LNCAP (cell line): ENCODE measurements around the gene AHNAK2.

Experiments used
- CTCF ChIP-seq: fragments of 450-650 bp; IDR thresholded peaks from 2 replicates; pipeline ENCODE4 v1.5.1; 2017; ENCODE audit warnings: mild to moderate bottlenecking

AHNAK2 gene

DNA sequence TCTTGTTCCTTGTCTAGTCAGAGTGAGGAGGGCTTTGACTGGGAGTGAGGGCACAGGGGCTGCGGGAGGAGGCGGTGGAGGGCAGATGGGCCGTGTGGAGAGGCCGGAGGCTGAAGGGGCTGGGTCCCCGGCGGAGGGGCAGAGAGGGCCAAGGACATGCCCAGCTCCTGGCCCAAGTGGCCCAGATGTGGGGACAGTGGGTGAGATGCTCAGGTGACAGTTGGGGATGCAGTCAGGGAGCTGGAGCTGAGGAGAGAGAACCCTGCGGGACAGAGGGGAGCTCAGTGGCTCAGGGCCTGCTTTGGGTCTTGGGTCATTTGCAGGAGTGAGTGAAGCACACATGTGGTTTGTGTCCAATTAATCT, 80.0 kb downstream of the AHNAK2 start:
- no peak for TF ChIP-seq CTCF

GRCh38 chr14:104897330-104898194, 80.6 kb downstream of the AHNAK2 start:
- TF ChIP-seq CTCF: no peak

- no peak for TF ChIP-seq CTCF
Measured at GRCh38 chr14:104895786-104896661, 82.2 kb downstream of the AHNAK2 start.

DNA sequence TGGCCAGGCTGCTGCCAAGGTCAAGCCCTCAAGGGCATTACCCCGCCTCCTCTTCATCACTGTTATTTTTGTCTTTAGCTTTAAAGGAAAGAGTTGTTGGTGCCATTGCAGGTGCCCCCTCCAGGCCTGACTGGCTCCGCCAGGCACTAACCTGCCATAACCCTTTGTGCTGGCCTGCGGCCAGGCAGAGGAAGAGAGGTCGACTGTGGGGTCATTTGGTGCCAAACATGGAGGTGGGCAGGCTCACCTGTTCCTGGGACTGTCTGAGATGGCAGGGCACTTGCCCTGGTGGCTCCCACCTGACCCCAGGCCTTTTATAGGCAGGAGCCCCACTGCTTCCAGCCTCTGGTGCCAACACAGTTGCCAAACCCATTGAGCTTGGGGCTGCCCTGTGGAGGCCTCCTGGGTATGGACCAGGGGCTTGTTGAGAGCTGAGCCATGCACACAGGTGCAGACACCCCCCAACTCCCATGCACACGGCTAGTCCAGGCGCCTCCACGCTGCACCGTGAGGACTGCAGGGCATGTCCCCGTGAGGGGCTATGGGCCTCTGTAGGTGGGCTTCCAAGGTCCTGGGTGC, 82.9 kb downstream of the AHNAK2 start:
- TF ChIP-seq CTCF: no peak

GRCh38 chr14:104894331-104895206, 83.6 kb downstream of the AHNAK2 start:
- TF ChIP-seq CTCF: no peak

DNA sequence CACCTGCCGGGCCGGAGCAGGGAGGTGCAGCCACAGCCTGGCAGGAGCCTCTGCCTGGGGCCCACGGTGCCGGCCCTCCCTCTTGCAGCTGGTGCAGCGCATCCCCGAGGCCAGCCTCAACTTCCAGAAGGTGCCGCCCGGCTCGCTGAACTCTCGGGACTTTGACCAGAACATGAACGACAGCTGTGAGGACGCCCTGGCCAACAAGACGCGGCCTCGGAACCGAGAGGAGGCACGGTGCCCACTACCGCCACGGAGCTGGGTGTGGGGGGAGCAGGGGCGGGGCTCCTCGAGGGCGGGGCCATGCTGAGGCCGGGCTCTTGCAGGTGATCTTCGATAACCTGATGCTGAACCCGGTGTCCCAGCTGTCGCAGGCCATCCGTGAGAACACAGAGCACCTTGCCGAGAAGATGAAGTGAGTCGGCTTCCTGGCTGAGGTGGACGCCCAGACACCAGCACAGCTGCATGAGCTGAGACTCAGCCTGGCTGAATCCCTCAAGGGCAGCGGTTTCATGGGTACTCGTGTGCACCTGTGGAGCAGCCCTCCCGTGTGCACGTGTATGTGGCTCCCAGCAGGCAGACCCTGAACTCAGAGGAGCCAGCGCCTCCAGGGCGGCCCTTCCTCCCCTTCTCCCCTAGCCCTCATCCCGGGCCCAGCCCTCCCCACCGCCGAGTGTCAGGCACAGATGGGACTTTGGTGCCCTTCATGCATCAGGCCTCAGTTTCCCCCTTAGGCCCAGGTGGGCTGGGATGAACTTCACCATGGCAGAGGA, 84.6 kb downstream of the AHNAK2 start:
- no peak for TF ChIP-seq CTCF
